ENCODE measurements around the gene TANC1.

TANC1 gene
- 0.83 to 1.9 reads per million in 2 experiments for total RNA-seq

GRCh38 chr2:158968396-158969161, at the start of gene TANC1:
Gene TANC1 (plus strand): TSS chr2:158968640. CDS start chr2:159065911, 97,271 bp downstream.
- DNase-seq (ENCODE audit: low read depth) = no peak

DNA sequence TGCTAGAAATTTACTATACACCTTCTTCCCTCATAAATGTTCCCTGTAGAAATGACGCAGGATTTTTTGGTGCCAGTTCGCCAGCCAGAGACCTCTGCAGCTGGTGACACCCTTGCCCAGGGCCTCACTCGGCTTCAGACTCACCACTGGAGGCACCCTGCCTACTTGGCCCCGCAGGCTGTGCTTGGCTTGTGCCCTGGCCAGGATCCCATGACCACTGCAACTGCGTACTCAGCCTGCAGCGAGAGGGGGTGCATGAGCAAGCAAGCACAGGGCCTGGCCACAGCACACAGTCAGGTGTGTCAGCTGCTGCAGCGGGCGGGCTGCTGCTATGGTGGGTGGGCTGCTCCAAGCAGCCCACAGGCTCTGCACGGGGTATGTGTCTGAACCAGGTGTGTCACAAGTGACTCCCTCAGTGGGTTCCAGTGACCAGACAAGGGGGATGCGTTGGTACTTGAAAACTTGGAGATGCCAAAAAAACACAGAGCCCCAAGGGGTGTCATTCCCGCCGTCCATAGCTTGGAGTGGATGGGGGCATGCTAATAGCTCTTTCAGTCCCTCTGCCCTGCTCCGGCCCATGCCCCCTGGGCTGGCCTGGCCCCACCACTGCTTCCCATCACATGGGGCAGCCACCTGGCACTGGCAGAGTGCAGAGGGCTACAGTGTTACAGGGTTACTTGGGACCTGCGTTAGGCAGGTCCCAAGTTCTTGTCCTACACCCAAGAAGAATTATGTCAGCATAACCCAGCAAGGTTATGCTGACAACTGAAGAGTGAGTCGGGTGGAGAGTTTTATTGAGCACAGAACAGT, 46.6 kb upstream of the TANC1 start:
- DNase-seq (ENCODE audit: low read depth) = no peak

DNA sequence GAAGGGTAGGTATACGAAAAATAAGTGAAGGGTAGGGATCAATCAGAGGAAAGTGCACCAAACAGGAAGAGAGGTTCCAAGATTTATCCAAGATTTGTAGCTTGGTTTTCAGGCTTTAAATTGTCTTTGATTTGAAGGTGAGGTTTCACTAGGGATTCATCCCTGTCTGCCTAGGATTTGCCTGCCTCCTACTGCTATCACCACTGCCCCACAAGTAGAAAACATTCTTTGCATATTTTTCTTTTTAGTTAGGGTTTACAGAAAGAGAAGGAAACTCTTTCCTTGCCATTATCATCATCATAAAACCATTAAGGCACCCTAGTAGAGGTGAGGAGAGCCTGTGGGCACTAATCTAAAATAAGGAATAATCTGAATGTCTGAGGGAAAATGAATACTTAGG, 45.8 kb upstream of the TANC1 start:
- no peak for DNase-seq (ENCODE audit: low read depth)

GRCh38 chr2:158923180-158923594, 45.3 kb upstream of the TANC1 start:
- no peak for DNase-seq (ENCODE audit: low read depth)

DNA sequence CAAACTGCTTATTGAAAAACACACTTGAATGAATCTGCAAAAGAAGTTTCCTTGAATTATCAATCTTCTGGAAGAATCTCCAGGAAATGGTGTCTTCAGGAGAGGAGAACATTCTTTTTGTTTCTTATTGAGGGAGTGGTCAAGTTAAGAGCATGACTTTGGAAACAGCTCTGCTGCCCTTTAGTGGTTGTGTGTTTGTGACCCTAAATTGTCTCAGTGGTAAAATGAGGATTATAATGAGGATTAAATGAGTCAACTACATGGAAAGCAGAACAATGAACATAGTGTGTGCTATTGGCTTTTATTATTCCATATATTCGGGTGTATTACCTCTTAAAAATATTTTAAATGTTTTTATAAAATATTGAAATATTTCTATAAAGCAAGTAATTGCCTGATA, 44.8 kb upstream of the TANC1 start:
- no peak for DNase-seq (ENCODE audit: low read depth)

DNA sequence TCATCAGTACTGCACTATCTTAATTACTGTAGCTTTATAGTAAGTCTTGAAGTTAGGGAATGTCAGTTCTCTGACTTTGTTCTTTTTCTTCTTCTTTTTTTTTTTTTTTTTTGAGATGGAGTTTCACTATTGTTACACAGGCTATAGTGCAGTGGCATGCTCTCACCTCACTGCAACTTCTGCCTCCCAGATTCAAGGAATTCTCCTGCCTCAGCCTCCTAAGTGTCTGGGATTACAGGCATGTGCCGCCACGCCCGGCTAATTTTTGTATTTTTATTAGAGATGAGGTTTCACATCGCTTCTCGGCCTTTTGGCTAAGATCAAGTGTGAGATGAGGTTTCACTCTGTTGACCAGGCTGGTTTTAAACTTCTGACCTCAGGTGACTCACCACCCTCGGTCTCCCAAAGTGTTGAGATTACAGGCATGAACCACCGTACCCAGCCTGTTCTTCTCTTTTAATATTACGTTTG, 41.9 kb upstream of the TANC1 start:
- no peak for DNase-seq (ENCODE audit: low read depth)

DNA sequence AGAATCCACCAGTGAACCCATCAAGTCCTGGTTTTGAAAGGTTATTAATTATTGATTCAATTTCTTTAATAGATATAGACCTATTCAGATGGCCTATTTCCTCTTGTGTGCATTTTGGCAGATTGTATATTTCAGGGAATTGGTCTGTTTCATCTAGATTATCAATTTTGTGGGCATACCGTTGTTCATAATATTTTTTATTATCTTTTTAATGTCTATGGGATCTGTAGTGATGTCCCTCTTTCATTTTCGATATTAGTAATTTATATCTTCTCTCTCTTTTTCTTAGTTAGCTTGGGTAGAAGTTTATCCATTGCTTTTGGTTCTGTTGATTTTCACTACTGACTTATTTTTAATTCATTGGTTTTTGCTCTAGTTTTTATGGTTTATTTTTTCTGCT, 39.9 kb upstream of the TANC1 start:
- DNase-seq (ENCODE audit: low read depth) = no peak

GRCh38 chr2:158928965-158929364, 39.5 kb upstream of the TANC1 start:
- DNase-seq (ENCODE audit: low read depth) = no peak

GRCh38 chr2:158931572-158931971, 36.9 kb upstream of the TANC1 start:
- no peak for DNase-seq (ENCODE audit: low read depth)

DNA sequence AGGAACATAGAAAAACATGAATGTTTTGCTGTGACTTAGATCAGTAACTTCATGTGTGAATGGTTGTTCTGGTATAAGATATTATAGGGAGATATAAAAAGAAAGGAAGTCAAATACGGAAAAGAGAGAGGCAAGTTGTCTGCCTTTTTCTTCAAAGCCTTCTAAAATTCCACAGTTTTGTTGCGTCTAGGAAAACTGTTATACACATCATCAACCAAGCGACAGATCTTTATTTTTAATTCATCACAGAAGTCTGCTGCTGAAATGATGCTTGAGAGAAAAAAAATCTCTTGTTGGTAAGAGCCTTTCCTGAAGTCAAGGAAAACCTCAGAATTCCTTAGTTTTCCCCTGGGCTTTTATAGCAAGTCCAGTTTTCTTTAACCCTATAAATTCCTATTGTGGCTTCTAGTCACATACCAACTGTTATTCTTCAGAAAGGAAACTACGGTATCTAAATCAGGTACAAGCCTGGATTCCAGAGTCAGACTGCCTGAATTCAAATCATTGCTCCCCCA, 36.3 kb upstream of the TANC1 start:
- DNase-seq (ENCODE audit: low read depth) = no peak

DNA sequence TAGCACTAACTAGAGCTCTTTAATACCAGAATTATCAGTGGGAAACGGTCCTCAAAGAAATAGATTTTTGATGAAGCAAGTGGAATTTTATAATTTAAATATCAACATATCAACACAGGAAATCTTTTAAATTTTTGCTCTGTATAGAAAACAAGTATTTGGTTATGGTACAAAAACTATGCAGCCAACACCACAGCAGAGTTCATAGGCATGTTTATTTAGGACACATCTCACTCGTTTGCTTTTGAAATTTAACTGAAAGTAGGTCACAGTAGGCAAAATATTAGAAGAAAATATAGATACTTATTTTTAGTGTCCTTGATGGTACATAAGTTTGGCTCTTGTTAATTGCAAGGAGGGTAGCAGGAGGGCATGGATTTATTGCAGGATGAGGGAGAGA, 34.3 kb upstream of the TANC1 start:
- no peak for DNase-seq (ENCODE audit: low read depth)

GRCh38 chr2:158935617-158936016, 32.8 kb upstream of the TANC1 start:
- DNase-seq (ENCODE audit: low read depth) = no peak

DNA sequence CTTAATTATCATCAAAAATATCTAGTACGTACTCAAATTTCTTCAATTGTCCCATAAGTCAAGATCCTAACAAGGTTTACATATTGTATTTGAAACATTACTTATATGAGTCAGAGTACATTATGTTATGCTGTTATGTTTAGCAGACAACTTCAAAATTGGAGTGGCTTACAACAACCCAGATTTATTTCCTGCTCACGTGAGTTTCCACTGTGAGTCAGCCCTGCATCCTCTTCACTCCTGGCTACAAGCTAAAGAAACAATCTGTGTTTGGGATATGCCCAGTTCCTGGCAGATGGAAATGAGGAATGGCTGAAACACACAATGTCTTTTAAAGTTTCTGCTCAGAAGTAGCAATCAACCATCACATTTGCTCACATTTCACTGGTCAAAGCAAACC, 31.5 kb upstream of the TANC1 start:
- DNase-seq (ENCODE audit: low read depth) = no peak

DNA sequence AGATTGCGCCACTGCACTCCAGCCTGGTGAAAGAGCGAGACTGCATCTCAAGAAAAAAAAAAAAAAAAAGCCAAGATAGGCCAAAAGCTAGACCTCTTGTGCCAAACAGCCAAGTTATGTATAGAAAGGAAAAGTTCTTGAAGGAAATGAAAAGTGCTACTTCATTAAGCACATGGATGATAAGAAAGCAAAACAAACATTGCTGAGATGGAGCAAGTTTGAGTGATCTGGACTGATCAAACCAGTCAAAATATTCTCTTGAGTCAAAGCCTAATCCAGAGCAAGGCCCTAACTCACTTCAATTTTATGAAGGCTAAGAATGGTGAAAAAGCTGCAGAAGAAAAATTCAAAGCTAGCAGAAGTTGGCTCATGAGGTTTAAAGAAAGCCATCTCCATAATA, 28.1 kb upstream of the TANC1 start:
- no peak for DNase-seq (ENCODE audit: low read depth)

GRCh38 chr2:158943973-158944372, 24.5 kb upstream of the TANC1 start:
- DNase-seq (ENCODE audit: low read depth) = no peak

DNA sequence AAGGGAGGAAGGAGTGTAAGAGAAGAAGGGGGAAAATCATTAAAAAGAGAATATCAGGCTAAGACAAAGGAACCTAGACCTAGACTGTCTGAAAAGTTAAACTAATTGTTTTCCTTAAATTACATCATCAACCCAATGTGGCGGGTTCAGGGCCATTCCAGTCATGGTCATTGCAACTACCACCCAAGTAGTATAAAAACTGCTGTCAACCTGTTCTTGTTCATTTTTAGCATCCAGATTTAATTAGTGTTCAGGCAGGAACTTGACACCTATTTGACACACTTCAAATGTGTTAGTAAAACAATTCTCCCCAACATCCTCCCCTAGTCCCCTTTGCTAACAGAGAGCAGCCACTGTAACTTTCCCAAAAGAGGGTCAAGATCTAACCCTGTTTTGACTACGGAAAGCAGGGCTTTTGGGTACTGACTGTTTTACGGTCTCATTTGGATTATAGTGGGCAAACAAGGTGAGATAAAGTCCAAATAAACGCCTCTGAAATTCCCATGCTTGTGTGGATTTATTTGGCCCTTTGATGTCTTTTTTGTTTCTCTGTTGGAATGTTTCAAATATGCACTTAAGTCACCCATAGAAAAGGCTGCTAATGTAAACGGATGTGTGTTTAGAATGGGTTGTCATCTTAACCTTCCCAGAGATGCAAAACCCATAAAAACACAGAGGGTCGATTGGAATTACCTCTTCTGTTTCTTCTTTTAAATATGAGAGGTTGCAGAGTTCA, 19.3 kb upstream of the TANC1 start:
- no peak for DNase-seq (ENCODE audit: low read depth)

GRCh38 chr2:158953454-158953853, 15.0 kb upstream of the TANC1 start:
- no peak for DNase-seq (ENCODE audit: low read depth)

- DNase-seq (ENCODE audit: low read depth) = no peak
Measured at GRCh38 chr2:158953926-158954763, 14.3 kb upstream of the TANC1 start.

GRCh38 chr2:158955842-158956365, 12.5 kb upstream of the TANC1 start:
- DNase-seq (ENCODE audit: low read depth) = no peak

DNA sequence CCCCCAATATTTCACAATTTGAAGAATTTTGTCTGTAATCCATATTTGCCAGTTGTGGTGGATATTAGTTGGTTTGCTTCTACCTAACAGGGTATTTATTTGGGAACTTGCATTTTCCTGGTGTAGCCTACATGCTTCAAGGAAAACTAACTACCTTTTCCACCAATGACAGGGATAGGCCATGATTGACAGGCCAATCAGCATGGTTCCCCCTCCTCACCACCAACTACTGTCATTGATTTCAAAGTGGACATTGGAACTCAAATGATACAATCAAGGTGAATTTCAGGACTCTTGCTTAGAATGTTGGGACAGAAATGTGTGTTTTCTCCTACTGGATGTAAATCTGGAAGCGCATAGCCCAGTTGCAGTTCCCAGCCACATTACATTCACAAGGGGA, 10.1 kb upstream of the TANC1 start:
- no peak for DNase-seq (ENCODE audit: low read depth)

DNA sequence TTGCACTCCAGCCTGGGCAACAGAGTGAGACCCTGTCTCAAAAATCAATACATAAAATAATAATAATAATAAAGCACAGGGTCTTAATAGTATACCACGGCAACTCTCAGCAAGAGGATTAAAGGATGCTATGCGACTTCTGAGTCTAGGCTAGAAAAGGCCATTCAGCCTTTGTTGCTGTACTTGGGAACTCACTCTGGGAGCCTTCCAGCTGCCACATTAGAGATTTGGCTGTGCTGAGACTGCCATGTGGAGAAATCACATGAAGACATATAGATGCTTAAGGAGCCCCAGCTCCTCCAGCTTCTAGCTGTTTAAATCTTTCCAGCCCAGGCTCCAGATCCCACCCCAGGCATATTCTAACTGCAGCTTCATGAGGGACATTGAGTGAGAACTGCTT, 8.2 kb upstream of the TANC1 start:
- no peak for DNase-seq (ENCODE audit: low read depth)

All from T follicular helper cell (primary cell).